GM11168 (cell line): ENCODE results near the gene AGBL5.
"Not testable (repeated sequence)": the region's sequence is repeated elsewhere in the genome, so short reads cannot be mapped to it uniquely, and the experiment has no call there.

ENCODE experiments used
- in situ Hi-C: fragments of 300-500 bp; cut with MboI; formaldehyde crosslinking; loops from one replicate; pipeline ENCODE4 v1.12.0; 2022; ENCODE audit warnings: low sequenced_read_pairs; ENCODE audit not compliant: unreplicated experiment

AGBL5 gene

GRCh38 chr2:27074738-27075565 is 23.5 kb downstream of the AGBL5 start:
- in situ Hi-C loops, result no loop called here

GRCh38 chr2:27075566-27075871 is 24.1 kb downstream of the AGBL5 start:
- in situ Hi-C loops, result not testable (repeated sequence)

GRCh38 chr2:27076323-27076722 is 24.9 kb downstream of the AGBL5 start:
- in situ Hi-C loops, result no loop called here

- in situ Hi-C loops, result no loop called here
Observed at GRCh38 chr2:27077231-27077630, 25.8 kb downstream of the AGBL5 start.

- in situ Hi-C loops, result no loop called here
Observed at GRCh38 chr2:27078267-27079194, 27.1 kb downstream of the AGBL5 start, which contains the start of gene EMILIN1. Gene EMILIN1 (plus strand): TSS chr2:27078615. CDS start chr2:27079066, 451 bp downstream.

- in situ Hi-C loops, result no loop called here
Observed at GRCh38 chr2:27079233-27080139, 28.0 kb downstream of the AGBL5 start.

GRCh38 chr2:27080140-27080469 is 28.6 kb downstream of the AGBL5 start:
- in situ Hi-C loops, result no loop called here

- in situ Hi-C loops, result no loop called here
Observed at GRCh38 chr2:27080603-27080936, 29.1 kb downstream of the AGBL5 start.

GRCh38 chr2:27081984-27082772 is 30.7 kb downstream of the AGBL5 start:
- in situ Hi-C loops, result no loop called here

- in situ Hi-C loops, result no loop called here
Observed at GRCh38 chr2:27082773-27083409, 31.4 kb downstream of the AGBL5 start.

GRCh38 chr2:27083410-27084296 is 32.2 kb downstream of the AGBL5 start:
- in situ Hi-C loops, result no loop called here

- in situ Hi-C loops, result no loop called here
Observed at GRCh38 chr2:27084297-27085061, 33.0 kb downstream of the AGBL5 start.

- in situ Hi-C loops, result no loop called here
Observed at GRCh38 chr2:27085062-27085672, 33.7 kb downstream of the AGBL5 start.

GRCh38 chr2:27085673-27086089 is 34.2 kb downstream of the AGBL5 start:
- in situ Hi-C loops, result no loop called here

- in situ Hi-C loops, result no loop called here
Observed at GRCh38 chr2:27086090-27086723, 34.7 kb downstream of the AGBL5 start.

- in situ Hi-C loops, result no loop called here
Observed at GRCh38 chr2:27086724-27087593, 35.5 kb downstream of the AGBL5 start, which contains the start of gene KHK. Gene KHK (plus strand): TSS chr2:27086772. CDS start chr2:27087260, 488 bp downstream.
